M059J (cell line): Measurements from ENCODE around the gene SMIM29. TPM values are rescaled to one million over a fixed set of nuclear protein-coding genes. Genes with fewer than 3 reads are reported as not detected.

Source experiments
- total RNA-seq: library from RNA; depleted of rRNA; stranded (reverse); fragments of >200 nt; shearing (Covaris generic); gene quantifications from 2 replicates; pipeline ENCODE4 v1.2.3, GENCODE V29; 2014; rRNA removed

The SMIM29 gene
- total RNA-seq, 1 experiment from 2014 or later: 50.5 TPM

Other genes starting within 250 kb of the SMIM29 start
- gene GRM4, start 102.9 kb downstream of the SMIM29 start, total RNA-seq: not detected in 2 replicates
- gene HMGA1, start 12.1 kb downstream of the SMIM29 start, total RNA-seq: 124 and 169 TPM in 2 replicates
- gene NUDT3, start 143.7 kb upstream of the SMIM29 start, total RNA-seq: 11.8 and 18.3 TPM in 2 replicates
- 3,564 and 4,124 TPM in 2 replicates for gene RPS10, start 177.1 kb upstream of the SMIM29 start, total RNA-seq
- 0.20 TPM in 1 of 2 replicates, not detected in the other for gene PACSIN1, start 217.1 kb upstream of the SMIM29 start, total RNA-seq